NCI-H446 treated with DMSO at 0.1 percent for 48 hours (cell line): ENCODE results near the gene KRT36.

ENCODE experiments used
- DNase-seq: peaks from one replicate; lab custom pipeline; 2025; lab: John Stamatoyannopoulos, UW

KRT36 gene

GRCh38 chr17:41439375-41439774 lies 50.3 kb downstream of the KRT36 start:
- no peak for DNase-seq

GRCh38 chr17:41437769-41438168 lies 51.9 kb downstream of the KRT36 start:
- no peak for DNase-seq

- DNase-seq = no peak
Measured at GRCh38 chr17:41437254-41437653, 52.5 kb downstream of the KRT36 start.
